Measurements from ENCODE around the gene DUS2.
"Not testable (repeated sequence)": the region's sequence is repeated elsewhere in the genome, so short reads cannot be mapped to it uniquely, and the experiment has no call there.

The DUS2 gene

DNA sequence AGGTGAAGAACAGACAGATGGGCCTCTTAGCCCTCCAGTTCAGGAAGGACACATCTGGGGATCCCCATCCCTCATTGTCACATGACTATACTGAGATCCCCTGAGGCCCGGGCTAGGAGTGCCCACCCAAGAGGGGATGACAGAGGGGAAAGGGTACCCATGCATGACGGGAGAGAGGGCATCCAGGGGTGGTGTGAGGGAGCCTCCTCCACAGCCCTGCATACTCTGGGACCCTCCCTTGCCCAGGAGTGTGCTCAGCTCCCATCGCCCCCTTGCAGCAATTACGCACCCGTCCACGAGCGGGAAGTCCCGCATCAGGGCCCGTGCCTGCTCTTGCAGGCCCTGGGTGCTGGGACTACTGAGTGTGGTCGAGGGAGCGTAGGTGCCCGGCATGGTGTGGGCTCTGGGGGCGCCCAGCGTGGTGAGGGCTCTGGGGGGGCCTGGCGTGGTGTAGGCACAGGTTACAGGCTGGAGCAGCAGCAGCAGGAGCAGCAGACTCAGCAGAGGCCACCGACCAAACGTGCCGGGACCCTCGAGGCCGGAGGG, 30.4 kb upstream of the DUS2 start:
- Histone ChIP-seq H3K27ac (peak overlapping the region in 1 of 2 donors; percentile 68), H3K4me3 (peak overlapping the region; percentile 70)
- TF ChIP-seq, protein P1, sequence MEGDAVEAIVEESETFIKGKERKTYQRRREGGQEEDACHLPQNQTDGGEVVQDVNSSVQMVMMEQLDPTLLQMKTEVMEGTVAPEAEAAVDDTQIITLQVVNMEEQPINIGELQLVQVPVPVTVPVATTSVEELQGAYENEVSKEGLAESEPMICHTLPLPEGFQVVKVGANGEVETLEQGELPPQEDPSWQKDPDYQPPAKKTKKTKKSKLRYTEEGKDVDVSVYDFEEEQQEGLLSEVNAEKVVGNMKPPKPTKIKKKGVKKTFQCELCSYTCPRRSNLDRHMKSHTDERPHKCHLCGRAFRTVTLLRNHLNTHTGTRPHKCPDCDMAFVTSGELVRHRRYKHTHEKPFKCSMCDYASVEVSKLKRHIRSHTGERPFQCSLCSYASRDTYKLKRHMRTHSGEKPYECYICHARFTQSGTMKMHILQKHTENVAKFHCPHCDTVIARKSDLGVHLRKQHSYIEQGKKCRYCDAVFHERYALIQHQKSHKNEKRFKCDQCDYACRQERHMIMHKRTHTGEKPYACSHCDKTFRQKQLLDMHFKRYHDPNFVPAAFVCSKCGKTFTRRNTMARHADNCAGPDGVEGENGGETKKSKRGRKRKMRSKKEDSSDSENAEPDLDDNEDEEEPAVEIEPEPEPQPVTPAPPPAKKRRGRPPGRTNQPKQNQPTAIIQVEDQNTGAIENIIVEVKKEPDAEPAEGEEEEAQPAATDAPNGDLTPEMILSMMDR (IDR thresholded peaks at IDR 0.05): no peak
- no peak for DNase-seq (ENCODE audit: low spot score)

DNA sequence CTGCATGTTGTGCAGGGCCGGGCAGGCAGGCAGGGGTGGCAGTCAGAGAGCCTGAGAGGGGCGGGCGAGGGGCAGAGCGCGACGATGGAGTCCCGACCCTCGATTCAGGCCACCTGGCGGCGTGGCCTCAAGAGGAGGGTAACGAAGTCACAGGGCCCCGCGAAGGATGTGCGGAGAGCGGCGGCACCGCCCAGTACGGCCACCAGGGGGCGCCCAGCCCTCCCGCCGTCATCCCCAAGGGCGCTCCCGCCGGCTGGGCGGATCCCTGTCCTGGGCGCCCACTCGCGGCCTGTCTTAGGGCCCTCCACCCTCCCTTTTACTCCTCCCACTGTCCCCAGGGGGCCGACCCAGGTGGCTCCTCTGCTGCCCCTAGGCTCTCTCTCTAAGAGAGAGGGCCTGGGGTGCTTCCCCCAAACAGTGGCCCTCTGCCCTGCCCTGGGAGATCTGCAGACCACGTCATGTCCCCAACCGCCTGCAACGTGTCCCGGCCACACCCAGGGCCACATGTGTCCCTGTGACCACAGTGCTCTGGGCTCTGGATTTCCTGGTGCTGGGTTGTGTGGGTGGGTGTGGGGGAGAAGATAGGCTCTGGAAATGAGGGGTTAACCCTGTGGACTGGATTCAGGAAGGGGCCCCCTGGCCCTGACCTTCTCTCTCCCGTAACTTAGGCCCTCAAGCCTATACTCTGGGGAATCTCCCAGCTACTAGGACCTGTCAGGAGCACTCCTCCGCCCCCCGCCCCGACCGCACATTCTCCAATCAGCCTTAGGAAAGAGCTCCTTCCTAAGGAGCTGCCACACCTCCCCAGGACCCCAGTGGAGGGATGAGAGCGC, 29.7 kb upstream of the DUS2 start:
- Histone ChIP-seq H3K27ac (peak overlapping the region; percentile 25 to 68), H3K4me3 (peak overlapping the region; percentile 70)
- TF ChIP-seq, protein P1 (IDR thresholded peaks at IDR 0.05): peak; percentile 99
- no peak for DNase-seq (ENCODE audit: low spot score)

DNA sequence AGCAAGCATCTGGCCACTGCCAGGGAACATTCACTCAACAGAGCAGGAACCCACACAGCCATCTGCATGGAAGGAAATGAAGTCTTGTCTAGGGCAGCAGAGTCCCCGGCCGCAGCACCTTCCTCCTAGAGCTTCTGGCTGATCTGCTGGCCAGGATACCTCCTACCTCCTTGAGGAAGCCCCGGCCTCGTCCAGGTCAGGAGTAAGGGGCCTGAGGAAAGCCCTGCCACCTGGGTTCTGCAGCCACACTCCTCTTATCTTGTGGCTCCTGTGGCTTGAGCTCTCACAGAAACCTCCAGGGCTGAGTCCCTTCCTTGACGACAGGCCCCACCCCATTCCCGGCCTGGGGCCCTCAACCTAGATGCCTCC, 29.1 kb upstream of the DUS2 start:
- H3K4me3 ChIP-seq; DNase-seq (ENCODE audit: low spot score): not testable (repeated sequence)
- peak overlapping the region; percentile 25 to 68 for H3K27ac ChIP-seq

DNA sequence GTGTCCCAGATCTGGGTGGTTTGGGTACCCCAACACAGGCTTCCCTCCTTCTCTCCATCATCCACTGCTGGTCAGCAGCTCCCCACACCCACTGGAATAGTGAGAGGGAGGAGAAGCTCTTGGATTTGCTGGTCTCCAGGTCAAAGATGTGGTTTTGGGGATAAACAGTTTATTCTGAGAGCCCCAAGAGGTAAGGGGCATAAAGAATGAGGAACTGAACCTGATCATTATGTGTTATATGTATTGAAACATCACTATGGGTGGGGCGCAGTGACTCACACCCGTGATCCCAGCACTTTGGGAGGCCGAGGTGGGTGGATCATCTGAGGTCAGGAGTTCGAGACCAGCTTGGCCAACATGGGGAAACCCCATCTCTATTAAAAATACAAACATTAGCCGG, 27.7 kb upstream of the DUS2 start:
- TF ChIP-seq, protein P1 (IDR thresholded peaks at IDR 0.05): no peak
- no peak overlapping the region for H3K27ac ChIP-seq
- no peak overlapping the region for H3K4me3 ChIP-seq
- no peak for DNase-seq (ENCODE audit: low spot score)

DNA sequence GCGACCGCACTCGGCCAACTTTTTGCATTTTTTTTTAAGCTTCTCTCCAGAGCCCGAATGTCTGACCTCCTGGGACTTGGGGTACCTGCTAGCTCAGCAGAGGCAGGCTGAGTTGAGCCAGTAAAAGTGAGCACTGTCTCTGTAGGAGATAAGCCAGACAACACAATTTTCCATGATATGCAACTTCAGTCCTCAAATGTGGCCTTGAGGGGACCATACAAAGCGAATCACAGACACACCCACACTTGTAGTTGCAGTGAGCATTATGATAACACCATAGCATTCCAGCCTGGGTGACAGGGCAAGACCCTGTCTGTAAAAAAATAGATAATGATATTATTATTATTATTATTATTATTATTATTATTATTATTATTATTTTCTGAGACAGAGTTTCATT, 26.4 kb upstream of the DUS2 start:
- no peak overlapping the region for H3K4me3 ChIP-seq
- no peak for DNase-seq (ENCODE audit: low spot score)
- TF ChIP-seq, protein P1 (IDR thresholded peaks at IDR 0.05): no peak
- H3K27ac ChIP-seq: no peak overlapping the region

DNA sequence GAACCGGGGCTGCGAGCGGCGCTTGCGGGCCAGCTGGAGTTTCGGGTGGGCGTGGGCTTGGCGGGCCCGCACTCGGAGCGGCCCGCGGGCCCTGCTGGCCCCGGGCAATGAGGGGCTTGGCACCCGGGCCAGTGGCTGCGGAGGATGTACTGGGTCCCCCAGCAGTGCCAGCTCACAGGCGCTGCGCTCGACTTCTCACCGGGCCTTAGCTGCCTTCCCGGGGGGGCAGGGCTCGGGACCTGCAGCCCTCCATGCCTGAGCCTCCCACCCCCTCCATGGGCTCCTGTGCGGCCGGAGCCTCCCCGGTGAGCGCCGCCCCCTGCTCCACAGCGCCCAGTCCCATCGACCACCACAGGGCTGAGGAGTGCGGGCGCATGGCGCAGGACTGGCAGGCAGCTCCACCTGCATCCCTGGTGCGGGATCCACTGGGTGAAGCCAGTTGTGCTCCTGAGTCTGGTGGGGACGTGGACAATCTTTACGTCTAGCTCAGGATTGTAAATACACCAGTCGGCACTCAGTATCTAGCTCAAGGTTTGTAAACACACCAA, 24.8 kb upstream of the DUS2 start:
- H3K27ac ChIP-seq: peak overlapping the region in 1 of 2 donors; percentile 42
- H3K4me3 ChIP-seq: not testable (repeated sequence)

DNA sequence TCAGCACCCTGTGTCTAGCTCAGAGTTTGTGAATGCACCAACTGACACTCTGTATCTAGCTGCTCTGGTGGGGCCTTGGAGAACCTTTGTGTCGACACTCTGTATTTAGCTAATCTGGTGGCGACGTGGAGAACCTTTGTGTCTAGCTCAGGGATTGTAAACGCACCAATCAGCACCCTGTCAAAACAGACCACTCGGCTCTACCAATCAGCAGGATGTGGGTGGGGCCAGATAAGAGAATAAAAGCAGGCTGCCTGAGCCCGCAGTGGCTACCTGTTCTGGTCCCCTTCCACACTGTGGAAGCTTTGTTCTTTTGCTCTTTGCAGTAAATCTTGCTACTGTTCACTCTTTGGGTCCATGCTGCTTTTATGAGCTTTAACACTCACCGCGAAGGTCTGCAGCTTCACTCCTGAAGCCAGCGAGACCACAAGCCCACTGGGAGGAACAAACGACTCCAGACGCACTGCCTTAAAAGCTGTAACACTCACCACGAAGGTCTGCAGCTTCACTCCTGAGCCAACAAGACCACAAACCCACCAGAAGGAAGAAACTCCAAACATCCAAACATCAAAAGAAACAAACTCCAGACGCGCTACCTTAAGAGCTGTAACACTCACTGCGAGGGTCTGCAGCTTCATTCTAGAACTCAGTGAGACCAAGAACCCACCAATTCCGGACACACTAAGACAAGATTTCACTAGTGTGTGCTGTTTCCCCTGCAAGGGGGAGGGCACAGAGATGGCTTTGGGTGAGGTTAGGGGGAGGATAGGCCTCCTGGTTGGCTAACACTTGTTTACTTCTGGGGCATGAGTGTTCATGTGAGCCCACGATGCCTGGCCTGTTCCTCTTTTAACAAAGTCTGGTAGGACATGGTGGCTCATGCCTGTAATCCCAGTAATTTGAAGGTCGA, 24.1 kb upstream of the DUS2 start, which contains the start of gene DPEP2:
Gene DPEP2, minus strand, starts transcription at position 706 of the 910 bp plus-strand sequence. CDS start 6,272 bp downstream, outside the sequence.
- DNase-seq (ENCODE audit: low spot score): not testable (repeated sequence)
- H3K4me3 ChIP-seq: peak within 1 kb of the TSS; percentile 28
- peak within 1 kb of the TSS in 1 of 2 donors; percentile 59 for H3K27ac ChIP-seq

More for the DNA sequence above, 24.8 kb upstream of the DUS2 start:
- not testable (repeated sequence) for DNase-seq (ENCODE audit: low spot score)

DNA sequence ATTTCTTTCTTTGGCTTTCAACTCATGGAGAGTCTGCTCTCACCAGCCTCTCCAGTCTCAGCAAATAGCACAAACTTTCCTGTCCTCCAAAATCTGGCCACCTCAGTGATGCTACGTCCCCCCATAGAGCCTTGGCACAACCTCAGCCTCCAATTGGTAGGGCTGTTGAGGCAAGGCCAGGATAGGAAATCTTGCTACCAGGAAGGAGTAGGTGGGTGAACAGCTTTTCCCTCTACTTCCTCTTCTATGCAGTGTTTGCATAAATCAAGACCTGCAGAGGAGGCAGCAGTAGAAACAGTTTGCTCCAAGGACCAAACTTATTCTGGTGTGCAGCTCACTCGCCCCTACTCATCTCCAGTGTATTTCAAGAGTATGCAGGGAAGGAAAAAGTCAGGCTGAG, 23.1 kb upstream of the DUS2 start:
- no peak for DNase-seq (ENCODE audit: low spot score)
- Histone ChIP-seq H3K27ac (peak overlapping the region in 1 of 2 donors; percentile 59), H3K4me3 (no peak overlapping the region)
- TF ChIP-seq, protein P1 (IDR thresholded peaks at IDR 0.05): no peak

Measured in coronary artery (tissue), 2 donors.